ENCODE results near the gene VGF.
"Not testable (repeated sequence)": the region's sequence is repeated elsewhere in the genome, so short reads cannot be mapped to it uniquely, and the experiment has no call there.

VGF gene

GRCh38 chr7:101114492-101114891, 50.9 kb downstream of the VGF start:
- no peak for DNase-seq

GRCh38 chr7:101113836-101114235, 51.5 kb downstream of the VGF start:
- DNase-seq, result no peak

GRCh38 chr7:101113140-101113539, 52.2 kb downstream of the VGF start:
- not testable (repeated sequence) for DNase-seq

Data from stimulated activated CD4-positive, alpha-beta T cell treated with anti-CD3 and anti-CD28 coated beads, Interleukin-2, amount 100 ng/mL, for 48 hours (primary cell).